Brain microvascular endothelial cell (primary cell): ENCODE measurements around the gene FGF8.

ENCODE experiments used
- DNase-seq: peaks from one replicate; pipeline ENCODE4 v3.0.0-alpha.2; 2020
- H3K27ac ChIP-seq: fragments of 250-450 bp; sonication (Bioruptor Pico); 2 replicates; pipeline ENCODE4 v1.5.1; 2020; ENCODE audit warnings: mild to moderate bottlenecking, moderate library complexity
- H3K27me3 ChIP-seq: fragments of 250-450 bp; sonication (Bioruptor Pico); replicated peaks from 2 replicates; pipeline ENCODE4 v1.5.1; 2020; ENCODE audit warnings: mild to moderate bottlenecking
- H3K36me3 ChIP-seq: fragments of 250-450 bp; sonication (Bioruptor Pico); replicated peaks from 2 replicates; pipeline ENCODE4 v1.5.1; 2020; ENCODE audit warnings: mild to moderate bottlenecking
- H3K4me3 ChIP-seq: 2 replicates; pipeline ENCODE4 v1.5.1; 2011; ENCODE audit warnings: low read depth, mild to moderate bottlenecking, control low read depth, low read length, moderate library complexity
- in situ Hi-C: cut with HindIII; loops from 2 replicates; pipeline ENCODE4 v1.10.0; 2017; ENCODE audit warnings: low sequenced_read_pairs, low pct_ligation_motif_present
- TF ChIP-seq, protein P1 (sequence below): IDR thresholded peaks from 2 replicates; pipeline ENCODE4 v1.5.1; 2011; ENCODE audit warnings: low read depth, mild to moderate bottlenecking, moderate library complexity, low read length, control low read depth, inconsistent platforms; ENCODE audit errors: missing control alignments

FGF8 gene

DNA sequence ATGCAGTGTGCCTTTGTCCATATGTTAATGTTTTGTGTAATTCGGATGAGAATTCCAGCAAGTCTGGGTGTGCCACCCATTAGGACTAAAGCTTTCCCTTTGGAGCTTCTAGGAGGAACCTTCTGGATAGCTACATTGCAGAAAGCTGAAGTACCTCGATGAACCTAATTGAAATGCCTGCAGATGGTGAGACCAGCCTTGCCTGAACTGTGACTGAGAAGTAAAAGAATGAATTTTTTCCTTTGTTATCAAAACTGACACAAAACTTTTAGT lies 49.9 kb downstream of the FGF8 start:
- Histone ChIP-seq H3K27me3 (no peaks in the 10 kb centered on the region), H3K36me3 (no peaks in the 10 kb centered on the region), H3K27ac (no peak overlapping the region), H3K4me3 (no peak overlapping the region)
- DNase-seq: no peak
- in situ Hi-C loops: no loop called here
- TF ChIP-seq, protein P1, sequence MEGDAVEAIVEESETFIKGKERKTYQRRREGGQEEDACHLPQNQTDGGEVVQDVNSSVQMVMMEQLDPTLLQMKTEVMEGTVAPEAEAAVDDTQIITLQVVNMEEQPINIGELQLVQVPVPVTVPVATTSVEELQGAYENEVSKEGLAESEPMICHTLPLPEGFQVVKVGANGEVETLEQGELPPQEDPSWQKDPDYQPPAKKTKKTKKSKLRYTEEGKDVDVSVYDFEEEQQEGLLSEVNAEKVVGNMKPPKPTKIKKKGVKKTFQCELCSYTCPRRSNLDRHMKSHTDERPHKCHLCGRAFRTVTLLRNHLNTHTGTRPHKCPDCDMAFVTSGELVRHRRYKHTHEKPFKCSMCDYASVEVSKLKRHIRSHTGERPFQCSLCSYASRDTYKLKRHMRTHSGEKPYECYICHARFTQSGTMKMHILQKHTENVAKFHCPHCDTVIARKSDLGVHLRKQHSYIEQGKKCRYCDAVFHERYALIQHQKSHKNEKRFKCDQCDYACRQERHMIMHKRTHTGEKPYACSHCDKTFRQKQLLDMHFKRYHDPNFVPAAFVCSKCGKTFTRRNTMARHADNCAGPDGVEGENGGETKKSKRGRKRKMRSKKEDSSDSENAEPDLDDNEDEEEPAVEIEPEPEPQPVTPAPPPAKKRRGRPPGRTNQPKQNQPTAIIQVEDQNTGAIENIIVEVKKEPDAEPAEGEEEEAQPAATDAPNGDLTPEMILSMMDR: no peak

DNA sequence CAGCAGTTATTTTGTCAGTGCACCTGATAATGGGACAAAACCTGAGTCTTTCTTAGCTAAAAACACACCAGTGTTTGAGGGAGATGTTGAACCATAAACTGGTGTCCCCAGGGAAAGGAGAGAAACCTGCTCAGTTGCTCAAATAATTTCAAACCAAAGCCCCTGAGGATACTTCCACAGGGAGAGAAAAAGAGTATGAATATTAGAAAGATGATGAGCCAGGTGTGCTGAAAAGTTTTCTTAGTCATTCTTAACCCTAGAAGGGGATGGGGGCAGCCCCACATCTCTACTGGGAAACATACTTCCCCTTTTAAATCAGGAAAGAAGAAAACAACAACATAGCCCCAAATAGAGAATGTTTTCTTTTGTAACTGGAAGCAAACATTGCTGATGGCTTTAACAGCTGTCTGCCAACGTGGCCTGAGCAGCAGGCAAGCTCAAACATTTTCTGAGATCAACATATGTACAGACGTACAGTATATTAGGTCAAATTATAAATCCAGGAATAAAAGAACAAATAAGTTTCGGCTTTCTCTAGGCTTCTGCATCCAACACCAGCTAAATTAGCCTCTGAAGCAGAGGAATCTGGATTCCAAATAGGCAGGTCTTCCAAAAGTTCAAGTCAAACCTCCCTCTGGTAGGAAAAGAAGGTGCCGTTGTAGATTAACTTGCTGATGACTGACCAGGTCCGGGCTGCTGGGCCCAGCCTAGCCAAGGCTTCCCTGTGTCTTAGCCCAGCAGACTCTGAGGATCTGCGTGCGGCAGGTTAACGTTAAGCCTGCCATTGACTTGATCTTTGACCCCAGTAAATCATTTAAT lies 50.4 kb downstream of the FGF8 start:
- H3K27me3 ChIP-seq: no peaks in the 10 kb centered on the region
- DNase-seq: no peak
- no peak overlapping the region for H3K4me3 ChIP-seq
- H3K36me3 ChIP-seq: no peaks in the 10 kb centered on the region
- no peak overlapping the region for H3K27ac ChIP-seq
- TF ChIP-seq, protein P1: no peak
- in situ Hi-C loops: no loop called here

DNA sequence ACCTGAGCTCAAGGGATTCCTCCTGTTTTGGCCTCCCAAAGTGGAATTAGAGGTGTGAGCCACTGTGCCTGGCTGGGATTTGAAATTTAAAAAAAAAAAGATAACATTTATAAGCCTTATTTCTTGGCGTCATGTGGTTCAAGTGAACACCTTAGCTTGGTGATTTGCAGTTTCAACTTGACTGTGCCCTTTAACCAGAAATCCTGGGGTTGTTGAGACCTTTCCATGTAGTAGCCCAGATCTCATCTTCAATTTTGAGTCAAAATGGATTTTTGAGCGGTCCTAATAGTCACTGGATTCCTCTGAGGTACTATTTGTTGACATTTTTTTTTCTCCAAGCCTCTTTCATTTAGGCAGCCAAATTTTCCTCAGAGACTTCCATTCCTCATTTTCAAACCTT lies 51.5 kb downstream of the FGF8 start:
- TF ChIP-seq, protein P1: no peak
- in situ Hi-C loops: no loop called here
- Histone ChIP-seq H3K4me3 (no peak overlapping the region), H3K27me3 (no peaks in the 10 kb centered on the region), H3K27ac (no peak overlapping the region), H3K36me3 (no peaks in the 10 kb centered on the region)
- DNase-seq: no peak

DNA sequence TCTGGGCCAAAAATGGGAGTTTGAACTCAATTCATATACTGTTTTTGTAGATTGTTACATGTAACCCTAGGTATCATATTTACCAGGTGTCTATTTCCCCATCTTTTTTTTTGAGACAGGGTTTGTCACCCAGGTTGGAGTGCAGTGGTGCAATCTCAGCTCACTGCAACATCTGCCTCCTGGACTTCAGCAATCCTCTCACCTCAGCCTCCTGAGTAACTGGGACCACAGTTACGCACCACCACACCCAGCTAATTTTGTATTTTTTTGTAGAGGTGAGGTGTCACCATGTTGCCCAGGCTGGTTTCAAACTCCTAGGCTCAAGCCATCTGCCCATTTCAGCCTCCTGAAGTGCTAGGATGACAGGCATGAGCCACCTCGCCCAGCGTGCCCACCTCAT lies 52.7 kb downstream of the FGF8 start:
- no peaks in the 10 kb centered on the region for H3K36me3 ChIP-seq
- no peak overlapping the region for H3K27ac ChIP-seq
- H3K27me3 ChIP-seq: no peaks in the 10 kb centered on the region
- no peak overlapping the region for H3K4me3 ChIP-seq
- in situ Hi-C loops: no loop called here
- no peak for DNase-seq
- TF ChIP-seq, protein P1: no peak

DNA sequence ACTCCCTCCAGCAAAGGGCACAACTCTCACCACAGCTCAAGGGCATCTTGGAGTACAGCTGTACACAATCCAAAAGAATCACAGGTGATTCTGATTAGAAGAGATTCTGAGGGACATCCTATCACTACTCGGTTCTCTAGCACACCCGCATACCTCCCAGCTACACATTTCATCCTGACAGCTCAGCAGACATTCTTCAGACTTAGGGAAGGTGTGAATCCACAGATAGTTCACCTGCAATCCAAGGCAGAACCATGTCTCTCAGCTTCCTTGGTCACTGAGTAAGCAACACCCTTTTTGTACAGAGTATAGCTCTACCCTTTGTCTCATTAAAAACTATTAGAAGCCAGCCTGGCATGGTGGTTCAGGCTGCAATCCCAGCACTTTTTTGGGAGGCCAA lies 54.1 kb downstream of the FGF8 start:
- no peak for DNase-seq
- Histone ChIP-seq H3K27me3 (no peaks in the 10 kb centered on the region), H3K27ac (no peak overlapping the region), H3K4me3 (no peak overlapping the region), H3K36me3 (no peaks in the 10 kb centered on the region)
- in situ Hi-C loops: no loop called here
- TF ChIP-seq, protein P1: no peak
